HCT116 (cell line): ENCODE results near the gene JAK1. TPM values are rescaled to one million over a fixed set of nuclear protein-coding genes. Genes with fewer than 3 reads are reported as not detected.

Experiments used
- ATAC-seq: fragments of 200-7000 bp; cut with Tn5 transposase; 2 replicates; pipeline ENCODE4 v1.9.1; 2020; ENCODE audit warnings: mild to moderate bottlenecking, moderate library complexity
- BruUV-seq: library from RNA; stranded (reverse); fragments of 400-500 nt; replicated peaks from 2 replicates; lab custom pipeline; 2021; lab: Mats Ljungman, UMichigan
- CTCF ChIA-PET: fragments of 300-600 bp; sonication (Branson Sonifier 250); formaldehyde crosslinking; loops from one replicate; lab custom pipeline; 2021; ENCODE audit warnings: antibody characterized with exemption; lab: Charles Lee
- POLR2A ChIA-PET: fragments of 300-600, 350-600 bp; sonication (Branson Sonifier 250); formaldehyde crosslinking; loops from one replicate; lab custom pipeline; 2021; ENCODE audit warnings: antibody characterized with exemption; lab: Charles Lee
- RAD21 ChIA-PET, 2 experiments: fragments of 300-600 bp; sonication (Branson Sonifier 250); formaldehyde crosslinking; loops; one replicate each; lab custom pipeline; 2023; ENCODE audit warnings: low total read pairs in 2 of 2; ENCODE audit not compliant: uncharacterized antibody in 2 of 2, unreplicated experiment in 2 of 2, low non-redundant PET in 1 of 2; lab: Charles Lee
- DNase-seq: peaks from one replicate; pipeline ENCODE4 v3.0.0-alpha.2; 2010; ENCODE audit warnings: low read depth, low spot score
- H2AFZ ChIP-seq: fragments of 200-600 bp; shearing (Covaris generic), sonication (generic); 2 replicates; pipeline ENCODE4 v1.6.1; 2017; ENCODE audit warnings: low read depth, mixed run types, mixed read lengths, antibody characterized with exemption, low read length; ENCODE audit not compliant: poor library complexity, severe bottlenecking
- H3K27ac ChIP-seq: 2 replicates; pipeline ENCODE4 v1.5.1; 2012; ENCODE audit warnings: low read depth, low read length
- H3K27me3 ChIP-seq: fragments of 200-600 bp; sonication (generic); 2 replicates; pipeline ENCODE4 v1.6.1; 2016; ENCODE audit warnings: mixed run types, low read length, mixed read lengths; ENCODE audit not compliant: insufficient read depth
- H3K36me3 ChIP-seq, 2 experiments: fragments of 200-500 bp in 1 of 2; fragments of 200-600 bp in 1 of 2; sonication (Bioruptor generic) in 1 of 2; sonication (generic) in 1 of 2; 2 replicates each; pipeline versions ENCODE4 v1.5.1 to v1.6.1; 2014 to 2016; ENCODE audit warnings: low read length in 2 of 2, inconsistent platforms in 1 of 2, mixed read lengths in 1 of 2, mixed run types in 1 of 2; ENCODE audit not compliant: insufficient read depth in 2 of 2, control insufficient read depth in 1 of 2
- H3K4me1 ChIP-seq, 2 experiments: fragments of 200-600 bp in 1 of 2; sonication (generic) in 1 of 2; 2 replicates each; pipeline versions ENCODE4 v1.5.1 to v1.6.1; 2012 to 2017; ENCODE audit warnings: low read length in 2 of 2, inconsistent platforms in 1 of 2, mild to moderate bottlenecking in 1 of 2, mixed read lengths in 1 of 2, mixed run types in 1 of 2, moderate library complexity in 1 of 2; ENCODE audit not compliant: insufficient read depth in 2 of 2, control insufficient read depth in 1 of 2
- H3K4me2 ChIP-seq: fragments of 200-600 bp; sonication (generic); 2 replicates; pipeline ENCODE4 v1.6.1; 2017; ENCODE audit warnings: mixed run types, low read length, mixed read lengths
- H3K4me3 ChIP-seq, 2 experiments: fragments of 200-600 bp in 1 of 2; sonication (generic) in 1 of 2; replicated peaks in 1 of 2; 2 replicates each; pipeline ENCODE4 v1.5.1; 2011 to 2016; ENCODE audit warnings: low read length in 2 of 2, control low read depth in 1 of 2, low read depth in 1 of 2, mild to moderate bottlenecking in 1 of 2, mixed read lengths in 1 of 2, mixed run types in 1 of 2
- H3K79me2 ChIP-seq: fragments of 200-600 bp; sonication (generic); 2 replicates; pipeline ENCODE4 v1.6.1; 2017; ENCODE audit warnings: mild to moderate bottlenecking, mixed run types, low read length, moderate library complexity, mixed read lengths; ENCODE audit not compliant: insufficient read depth
- H3K9ac ChIP-seq: fragments of 200-600 bp; sonication (generic); 2 replicates; pipeline ENCODE4 v1.6.1; 2016; ENCODE audit warnings: low read length, mixed read lengths
- H3K9me2 ChIP-seq: fragments of 200-600 bp; sonication (generic), shearing (Covaris generic); 2 replicates; pipeline ENCODE4 v1.6.1; 2017; ENCODE audit warnings: mixed run types, mild to moderate bottlenecking, moderate library complexity; ENCODE audit not compliant: insufficient read depth
- H3K9me3 ChIP-seq, 2 experiments: fragments of 200-500 bp in 1 of 2; fragments of 200-600 bp in 1 of 2; sonication (Bioruptor generic) in 1 of 2; sonication (generic) in 1 of 2; 2 replicates each; pipeline ENCODE4 v1.6.1; 2014 to 2017; ENCODE audit warnings: low read length in 2 of 2, mixed read lengths in 2 of 2, inconsistent platforms in 1 of 2, low read depth in 1 of 2, mild to moderate bottlenecking in 1 of 2, mixed run types in 1 of 2, moderate library complexity in 1 of 2; ENCODE audit not compliant: control insufficient read depth in 1 of 2, insufficient read depth in 1 of 2
- H4K20me1 ChIP-seq: fragments of 200-600 bp; sonication (generic), shearing (Covaris generic); 2 replicates; pipeline ENCODE4 v1.6.1; 2017; ENCODE audit warnings: mixed run types, mild to moderate bottlenecking, moderate library complexity; ENCODE audit not compliant: insufficient read depth
- ATF3 ChIP-seq: IDR thresholded peaks from 2 replicates; pipeline ENCODE4 v1.6.1; 2012
- CBX3 ChIP-seq: IDR thresholded peaks from 2 replicates; pipeline ENCODE4 v1.6.1; 2012; ENCODE audit warnings: low read depth
- CEBPB ChIP-seq: IDR thresholded peaks from 2 replicates; pipeline ENCODE4 v1.6.1; 2012; ENCODE audit warnings: low read depth
- EGR1 ChIP-seq: IDR thresholded peaks from 2 replicates; pipeline ENCODE4 v1.6.1; 2012; ENCODE audit warnings: low read depth
- ELF1 ChIP-seq: IDR thresholded peaks from 2 replicates; pipeline ENCODE4 v1.6.1; 2012; ENCODE audit warnings: low read depth, borderline replicate concordance
- FOSL1 ChIP-seq: IDR thresholded peaks from 2 replicates; pipeline ENCODE4 v1.6.1; 2012; ENCODE audit warnings: low read depth
- POLR2A ChIP-seq: IDR thresholded peaks from 2 replicates; pipeline ENCODE4 v1.7.0; 2011; ENCODE audit warnings: borderline replicate concordance; ENCODE audit not compliant: insufficient read depth, insufficient read length; ENCODE audit errors: extremely low read depth
- REST ChIP-seq: IDR thresholded peaks from 2 replicates; pipeline ENCODE4 v1.6.1; 2012; ENCODE audit warnings: low read depth
- SIN3A ChIP-seq: IDR thresholded peaks from 2 replicates; pipeline ENCODE4 v1.6.1; 2012; ENCODE audit warnings: low read depth
- SP1 ChIP-seq: IDR thresholded peaks from 2 replicates; pipeline ENCODE4 v1.6.1; 2012; ENCODE audit warnings: low read depth
- SRF ChIP-seq: IDR thresholded peaks from 2 replicates; pipeline ENCODE4 v1.6.1; 2012; ENCODE audit warnings: low read depth
- TCF7L2 ChIP-seq: IDR thresholded peaks from 2 replicates; pipeline ENCODE4 v1.7.0; 2011; ENCODE audit warnings: borderline replicate concordance, inconsistent platforms; ENCODE audit not compliant: insufficient read depth, insufficient read length; ENCODE audit errors: extremely low read depth
- ZBTB33 ChIP-seq: IDR thresholded peaks from 2 replicates; pipeline ENCODE4 v1.6.1; 2011; ENCODE audit warnings: mild to moderate bottlenecking, low read length, moderate library complexity; ENCODE audit not compliant: insufficient replicate concordance; ENCODE audit errors: extremely low read depth
- ZNF274 ChIP-seq: fragments of 200-500 bp; sonication (Bioruptor generic); IDR thresholded peaks from 2 replicates; pipeline ENCODE4 v1.6.1; 2014; ENCODE audit warnings: mild to moderate bottlenecking, low read depth, low read length, inconsistent platforms
- intact Hi-C: fragments of 100-400 bp; cut with micrococcal nuclease; formaldehyde crosslinking; loops from 2 replicates; pipeline ENCODE4 v1.10.0; 2022
- total RNA-seq: library from RNA; stranded (reverse); gene quantifications from one replicate; pipeline ENCODE4 v1.2.1, GENCODE V29; 2021; ENCODE audit not compliant: unreplicated experiment

The JAK1 gene
- total RNA-seq, 1 experiment from 2014 or later = 53.2 TPM

- Histone ChIP-seq H3K9me3 (no peaks in the 10 kb centered on the region), H3K36me3 (no peaks in the 10 kb centered on the region), H3K4me3 (no peak overlapping the region), H3K79me2 (peaks cover 5% of the 10 kb centered on the region; the same call in 1 of the 2 replicates), H3K27ac (no peak overlapping the region), H4K20me1 (no peaks in the 10 kb centered on the region), H3K9me2 (no peaks in the 10 kb centered on the region), H3K9ac (no peak overlapping the region), H3K4me1 (no peaks in the 10 kb centered on the region), H3K27me3 (no peaks in the 10 kb centered on the region), H3K4me2 (no peak overlapping the region), H2AFZ (no peak overlapping the region)
- TF ChIP-seq ATF3 (no peak), CBX3 (no peak), ZNF274 (no peak), TCF7L2 (no peak), CEBPB (no peak), EGR1 (no peak), ZBTB33 (no peak), POLR2A (no peak), FOSL1 (no peak), ELF1 (no peak), SIN3A (no peak), SP1 (no peak), SRF (no peak), REST (no peak)
- RAD21 ChIA-PET = no interaction called here
- DNase-seq (no peak), ATAC-seq (no peak)
- intact Hi-C loops = no loop called here
- no TSS peak for BruUV-seq
- POLR2A ChIA-PET = no interaction called here
- CTCF ChIA-PET = no interaction called here
Observed at GRCh38 chr1:64801851-64802523, 164.4 kb downstream of the JAK1 start.
